Measurements from ENCODE around the gene CYP26C1. TPM values are rescaled to one million over a fixed set of nuclear protein-coding genes. Genes with fewer than 3 reads are reported as not detected.
A peak's percentile ranks its signal among the peaks of the same experiment; 100 is the strongest.

The CYP26C1 gene
- total RNA-seq, 1 donor from 2014 or later: 0.25 TPM

DNA sequence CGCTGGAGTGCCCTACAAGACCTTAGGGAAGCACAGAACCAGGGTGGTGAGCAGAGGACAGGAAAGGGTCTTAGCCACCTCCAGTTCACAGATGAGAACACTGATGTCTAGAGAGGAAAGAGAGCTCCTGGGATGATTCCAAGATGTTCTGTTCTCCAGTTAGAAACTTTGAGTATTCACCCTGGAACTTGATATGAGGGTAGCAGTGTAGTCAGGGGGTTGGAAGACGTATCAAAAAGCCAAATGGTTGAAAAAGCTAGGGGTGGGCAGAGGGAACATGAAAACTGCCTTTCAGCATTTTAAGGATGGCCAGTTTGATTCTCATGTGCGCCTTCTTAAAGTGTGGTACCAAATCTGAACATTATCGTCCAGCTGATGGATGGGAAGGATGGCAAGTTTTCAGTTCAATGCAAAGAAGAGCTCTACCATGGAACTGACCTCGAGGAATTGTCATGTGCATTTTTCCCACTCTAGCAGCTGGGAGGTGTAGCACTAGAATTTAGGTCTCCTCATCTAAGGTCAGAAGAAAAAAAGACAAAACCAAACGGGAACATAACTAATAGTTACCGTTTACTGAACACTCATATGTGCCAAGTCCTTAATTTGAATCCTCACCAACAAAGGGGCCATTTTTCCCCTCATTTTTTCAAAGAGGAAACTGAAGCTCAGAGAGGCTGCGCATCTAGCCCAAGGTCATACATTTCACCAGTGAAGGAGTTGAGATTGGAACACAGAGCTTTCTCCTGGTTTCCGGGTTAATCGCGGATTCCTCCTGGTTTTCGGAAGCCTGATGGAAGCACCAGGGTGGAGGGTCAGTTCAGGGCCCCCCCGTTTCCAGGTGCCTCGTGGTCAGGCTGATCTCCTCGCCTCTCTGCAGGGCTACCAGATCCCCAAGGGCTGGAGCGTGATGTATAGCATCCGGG is 7.1 kb downstream of the CYP26C1 start:
- Mint-ChIP-seq H3K9me3 (ENCODE audit: low read depth) (no peaks in the 10 kb centered on the region), H3K27me3 (ENCODE audit: low read depth) (peaks cover 78% of the 10 kb centered on the region), H3K27ac (ENCODE audit: unreplicated experiment) (no peak overlapping the region), H3K4me1 (ENCODE audit: low read depth) (peaks cover 33% of the 10 kb centered on the region), H3K36me3 (ENCODE audit: low read depth) (no peaks in the 10 kb centered on the region), H3K4me3 (ENCODE audit: unreplicated experiment) (peak overlapping the region; percentile 63)
- DNase-seq (ENCODE audit: low spot score): no peak
- TF ChIP-seq, protein P1, sequence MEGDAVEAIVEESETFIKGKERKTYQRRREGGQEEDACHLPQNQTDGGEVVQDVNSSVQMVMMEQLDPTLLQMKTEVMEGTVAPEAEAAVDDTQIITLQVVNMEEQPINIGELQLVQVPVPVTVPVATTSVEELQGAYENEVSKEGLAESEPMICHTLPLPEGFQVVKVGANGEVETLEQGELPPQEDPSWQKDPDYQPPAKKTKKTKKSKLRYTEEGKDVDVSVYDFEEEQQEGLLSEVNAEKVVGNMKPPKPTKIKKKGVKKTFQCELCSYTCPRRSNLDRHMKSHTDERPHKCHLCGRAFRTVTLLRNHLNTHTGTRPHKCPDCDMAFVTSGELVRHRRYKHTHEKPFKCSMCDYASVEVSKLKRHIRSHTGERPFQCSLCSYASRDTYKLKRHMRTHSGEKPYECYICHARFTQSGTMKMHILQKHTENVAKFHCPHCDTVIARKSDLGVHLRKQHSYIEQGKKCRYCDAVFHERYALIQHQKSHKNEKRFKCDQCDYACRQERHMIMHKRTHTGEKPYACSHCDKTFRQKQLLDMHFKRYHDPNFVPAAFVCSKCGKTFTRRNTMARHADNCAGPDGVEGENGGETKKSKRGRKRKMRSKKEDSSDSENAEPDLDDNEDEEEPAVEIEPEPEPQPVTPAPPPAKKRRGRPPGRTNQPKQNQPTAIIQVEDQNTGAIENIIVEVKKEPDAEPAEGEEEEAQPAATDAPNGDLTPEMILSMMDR (IDR thresholded peaks at IDR 0.05): no peak

DNA sequence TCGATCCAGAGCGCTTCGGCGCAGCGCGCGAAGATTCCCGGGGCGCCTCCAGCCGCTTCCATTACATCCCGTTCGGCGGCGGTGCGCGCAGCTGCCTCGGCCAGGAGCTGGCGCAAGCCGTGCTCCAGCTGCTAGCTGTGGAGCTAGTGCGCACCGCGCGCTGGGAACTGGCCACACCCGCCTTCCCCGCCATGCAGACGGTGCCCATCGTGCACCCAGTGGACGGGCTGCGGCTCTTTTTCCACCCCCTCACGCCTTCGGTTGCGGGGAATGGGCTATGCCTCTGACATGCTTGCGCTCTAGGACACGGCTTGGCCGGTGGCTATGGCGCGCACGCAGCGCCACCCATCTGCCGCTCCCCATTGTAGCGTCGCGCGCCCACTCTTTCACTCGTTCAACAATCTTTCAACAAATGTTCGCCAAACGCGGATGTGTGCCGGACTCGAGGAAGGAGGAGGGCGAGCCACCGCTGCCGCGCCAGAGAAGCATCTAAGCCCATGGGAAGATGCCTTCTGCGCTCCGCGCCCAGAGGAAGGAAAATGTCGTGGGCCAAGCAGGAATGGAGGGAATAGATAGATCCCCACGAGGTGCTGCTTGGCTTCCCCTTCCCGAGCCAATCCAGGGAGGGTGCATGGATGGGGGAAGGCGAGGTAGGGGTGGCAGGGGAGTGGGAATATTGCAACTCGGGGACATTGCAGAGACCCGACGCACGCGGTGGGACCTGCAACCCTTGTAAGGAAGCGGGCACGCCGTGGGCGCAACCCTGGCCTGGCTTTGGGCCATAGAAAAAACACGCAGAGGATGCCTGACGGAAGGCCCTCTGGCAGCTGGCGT is 8.0 kb downstream of the CYP26C1 start:
- no peaks in the 10 kb centered on the region for H3K9me3 Mint-ChIP-seq (ENCODE audit: low read depth)
- H3K4me1 Mint-ChIP-seq (ENCODE audit: low read depth): peaks cover 34% of the 10 kb centered on the region
- H3K27me3 Mint-ChIP-seq (ENCODE audit: low read depth): peaks cover 80% of the 10 kb centered on the region
- H3K27ac Mint-ChIP-seq (ENCODE audit: unreplicated experiment): no peak overlapping the region
- peak overlapping the region; percentile 63 for H3K4me3 Mint-ChIP-seq (ENCODE audit: unreplicated experiment)
- DNase-seq (ENCODE audit: low spot score): no peak
- TF ChIP-seq, protein P1 (IDR thresholded peaks at IDR 0.05): peak; percentile 53
- H3K36me3 Mint-ChIP-seq (ENCODE audit: low read depth): no peaks in the 10 kb centered on the region

DNA sequence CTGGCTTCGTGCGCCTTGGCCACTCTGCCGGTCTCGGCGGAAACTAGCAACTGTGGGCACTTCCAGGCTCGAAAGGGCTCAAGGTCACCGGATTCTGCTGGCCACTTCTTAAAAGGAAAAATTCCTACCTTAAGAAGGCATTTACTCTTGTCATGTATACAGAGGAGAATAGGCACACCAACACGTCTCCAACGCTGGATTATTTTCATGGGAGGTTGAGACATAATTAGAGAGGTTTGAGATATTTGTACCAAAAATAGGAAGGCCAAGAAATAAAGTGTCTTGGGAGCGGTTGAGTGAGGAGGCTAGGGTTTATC is 8.6 kb downstream of the CYP26C1 start:
- Mint-ChIP-seq H3K4me3 (ENCODE audit: unreplicated experiment) (no peak overlapping the region), H3K36me3 (ENCODE audit: low read depth) (no peaks in the 10 kb centered on the region), H3K27me3 (ENCODE audit: low read depth) (peaks cover 77% of the 10 kb centered on the region), H3K27ac (ENCODE audit: unreplicated experiment) (no peak overlapping the region), H3K9me3 (ENCODE audit: low read depth) (no peaks in the 10 kb centered on the region), H3K4me1 (ENCODE audit: low read depth) (peaks cover 35% of the 10 kb centered on the region)
- TF ChIP-seq, protein P1 (IDR thresholded peaks at IDR 0.05): no peak
- DNase-seq (ENCODE audit: low spot score): no peak

DNA sequence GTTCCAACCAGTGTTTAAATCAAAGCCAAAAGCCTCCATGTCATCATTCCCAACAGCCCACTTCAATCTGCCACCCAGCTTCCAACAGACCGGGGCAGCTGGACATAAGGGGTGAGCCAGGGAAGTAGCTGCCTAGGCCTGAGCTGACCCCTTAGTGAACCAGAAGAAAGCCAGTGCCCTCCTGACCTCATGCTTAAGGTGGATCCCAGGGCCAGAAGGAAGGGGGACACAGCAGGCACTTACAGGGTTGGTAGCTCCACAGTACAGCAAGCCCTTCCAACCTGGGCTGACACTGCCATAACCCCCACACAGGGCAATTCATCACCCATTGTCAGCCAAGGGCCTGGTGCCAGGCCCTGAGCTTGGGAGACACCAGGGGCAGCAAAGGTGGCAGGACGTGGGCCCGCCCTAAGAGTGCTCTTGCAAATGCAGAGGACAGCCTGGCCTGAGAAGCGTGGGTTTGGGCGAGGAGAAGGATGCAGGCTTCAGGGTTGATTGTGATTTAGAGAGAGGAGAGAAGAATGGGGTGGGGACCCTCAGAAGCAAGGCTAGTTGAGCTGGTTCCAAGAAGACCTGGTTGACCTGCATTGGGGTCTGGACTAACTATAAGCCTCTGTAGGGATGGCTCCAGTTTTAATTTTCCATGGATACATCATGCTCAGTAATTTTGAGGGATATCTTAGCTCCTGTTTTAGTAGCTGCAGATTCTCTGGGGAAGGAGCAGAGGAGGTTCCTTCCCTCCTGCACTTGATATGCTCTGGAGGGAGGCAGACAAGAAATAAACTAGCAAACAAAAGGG is 10.0 kb downstream of the CYP26C1 start:
- Mint-ChIP-seq H3K4me3 (ENCODE audit: unreplicated experiment) (peak overlapping the region; percentile 14), H3K36me3 (ENCODE audit: low read depth) (no peaks in the 10 kb centered on the region), H3K27me3 (ENCODE audit: low read depth) (peaks cover 73% of the 10 kb centered on the region), H3K27ac (ENCODE audit: unreplicated experiment) (no peak overlapping the region), H3K9me3 (ENCODE audit: low read depth) (no peaks in the 10 kb centered on the region), H3K4me1 (ENCODE audit: low read depth) (peaks cover 46% of the 10 kb centered on the region)
- TF ChIP-seq, protein P1 (IDR thresholded peaks at IDR 0.05): no peak
- no peak for DNase-seq (ENCODE audit: low spot score)

DNA sequence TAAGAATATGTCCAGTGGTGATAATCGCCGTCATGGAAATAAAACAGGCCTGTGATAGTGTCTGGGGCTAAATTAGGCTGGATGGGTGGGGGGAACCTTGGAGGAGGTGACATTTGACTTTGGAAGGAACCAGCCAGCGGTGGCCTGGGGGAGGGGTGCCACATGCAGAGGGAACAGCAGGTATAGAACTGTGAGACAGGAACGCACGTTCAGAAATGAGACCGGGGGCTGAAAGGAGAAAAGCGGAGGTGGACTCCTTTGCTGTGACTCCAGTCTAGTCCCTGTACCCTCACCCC is 10.5 kb downstream of the CYP26C1 start:
- TF ChIP-seq, protein P1 (IDR thresholded peaks at IDR 0.05): no peak
- Mint-ChIP-seq H3K27me3 (ENCODE audit: low read depth) (peaks cover 72% of the 10 kb centered on the region), H3K9me3 (ENCODE audit: low read depth) (no peaks in the 10 kb centered on the region), H3K27ac (ENCODE audit: unreplicated experiment) (no peak overlapping the region), H3K4me3 (ENCODE audit: unreplicated experiment) (peak overlapping the region; percentile 14), H3K36me3 (ENCODE audit: low read depth) (no peaks in the 10 kb centered on the region), H3K4me1 (ENCODE audit: low read depth) (peaks cover 47% of the 10 kb centered on the region)
- no peak for DNase-seq (ENCODE audit: low spot score)

Measured in chondrocyte (in vitro differentiated cells).